ENCODE data around the gene SENP1.

SENP1 gene

DNA sequence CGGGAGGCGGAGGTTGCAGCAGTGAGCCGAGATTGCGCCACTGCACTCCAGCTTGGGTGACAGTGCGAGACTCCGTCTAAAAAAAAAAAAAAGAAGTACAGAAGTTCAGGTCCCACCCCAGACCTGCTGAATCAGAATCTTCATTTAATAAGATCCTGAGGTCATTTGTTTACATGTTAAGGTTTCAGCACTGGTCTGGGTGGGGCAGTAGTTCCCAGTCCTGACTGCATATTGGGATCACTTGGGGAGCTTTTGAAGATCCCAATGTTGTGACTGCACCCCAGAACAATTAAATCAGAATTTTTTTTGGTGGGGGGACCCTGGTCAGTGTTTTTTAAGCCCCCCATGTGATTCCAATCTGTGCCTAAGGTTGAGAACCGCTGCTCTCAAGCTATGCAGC, 89.9 kb downstream of the SENP1 start:
- DNase-seq, result no peak

GRCh38 chr12:48015129-48015528, 90.8 kb downstream of the SENP1 start:
- no peak for DNase-seq

GRCh38 chr12:48013287-48013686, 92.6 kb downstream of the SENP1 start:
- no peak for DNase-seq

- DNase-seq, result no peak
Measured at GRCh38 chr12:48012070-48012469, 93.8 kb downstream of the SENP1 start.

GRCh38 chr12:48010366-48010970, 95.4 kb downstream of the SENP1 start:
- DNase-seq, result no peak

- no peak for DNase-seq
Measured at GRCh38 chr12:48009471-48009870, 96.4 kb downstream of the SENP1 start.

DNA sequence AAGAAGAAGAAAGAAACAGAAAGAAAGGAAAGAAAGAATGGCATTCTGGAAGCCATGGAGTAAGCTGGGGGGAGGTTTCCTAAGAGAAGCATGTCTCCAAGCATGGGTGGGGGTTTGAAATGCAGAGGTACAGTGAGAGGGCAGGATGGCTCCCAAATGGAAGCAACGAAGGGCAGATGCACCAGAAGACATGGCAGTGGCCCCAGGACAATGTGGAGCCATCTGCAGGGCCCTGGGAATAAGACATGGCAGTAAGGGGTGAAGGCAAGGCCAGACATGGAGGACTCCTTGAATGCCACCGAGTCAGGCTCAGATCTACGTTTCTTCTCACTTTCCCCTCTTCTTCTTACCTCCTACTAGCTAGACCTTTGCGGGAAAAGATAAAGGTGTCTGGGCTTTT, 96.9 kb downstream of the SENP1 start:
- no peak for DNase-seq

- no peak for DNase-seq
Measured at GRCh38 chr12:48008349-48008748, 97.5 kb downstream of the SENP1 start.

GRCh38 chr12:48007206-48007605, 98.7 kb downstream of the SENP1 start:
- DNase-seq, result no peak

DNA sequence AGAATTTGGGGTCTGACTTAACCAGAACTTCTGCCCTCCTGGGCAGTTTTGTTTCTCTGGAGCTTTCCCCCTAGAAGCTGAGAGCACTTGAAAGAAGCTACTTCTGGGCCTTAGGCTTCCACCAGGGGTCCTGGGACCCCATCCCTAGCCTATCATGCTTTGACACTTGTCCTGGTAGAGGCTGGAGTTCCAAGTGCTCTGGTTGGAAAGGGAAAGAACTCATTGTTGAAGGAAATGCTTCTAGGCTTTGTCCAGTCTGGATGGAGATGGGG, 100.2 kb downstream of the SENP1 start:
- DNase-seq, result no peak

- no peak for DNase-seq
Measured at GRCh38 chr12:48005001-48005749, 100.7 kb downstream of the SENP1 start.

DNA sequence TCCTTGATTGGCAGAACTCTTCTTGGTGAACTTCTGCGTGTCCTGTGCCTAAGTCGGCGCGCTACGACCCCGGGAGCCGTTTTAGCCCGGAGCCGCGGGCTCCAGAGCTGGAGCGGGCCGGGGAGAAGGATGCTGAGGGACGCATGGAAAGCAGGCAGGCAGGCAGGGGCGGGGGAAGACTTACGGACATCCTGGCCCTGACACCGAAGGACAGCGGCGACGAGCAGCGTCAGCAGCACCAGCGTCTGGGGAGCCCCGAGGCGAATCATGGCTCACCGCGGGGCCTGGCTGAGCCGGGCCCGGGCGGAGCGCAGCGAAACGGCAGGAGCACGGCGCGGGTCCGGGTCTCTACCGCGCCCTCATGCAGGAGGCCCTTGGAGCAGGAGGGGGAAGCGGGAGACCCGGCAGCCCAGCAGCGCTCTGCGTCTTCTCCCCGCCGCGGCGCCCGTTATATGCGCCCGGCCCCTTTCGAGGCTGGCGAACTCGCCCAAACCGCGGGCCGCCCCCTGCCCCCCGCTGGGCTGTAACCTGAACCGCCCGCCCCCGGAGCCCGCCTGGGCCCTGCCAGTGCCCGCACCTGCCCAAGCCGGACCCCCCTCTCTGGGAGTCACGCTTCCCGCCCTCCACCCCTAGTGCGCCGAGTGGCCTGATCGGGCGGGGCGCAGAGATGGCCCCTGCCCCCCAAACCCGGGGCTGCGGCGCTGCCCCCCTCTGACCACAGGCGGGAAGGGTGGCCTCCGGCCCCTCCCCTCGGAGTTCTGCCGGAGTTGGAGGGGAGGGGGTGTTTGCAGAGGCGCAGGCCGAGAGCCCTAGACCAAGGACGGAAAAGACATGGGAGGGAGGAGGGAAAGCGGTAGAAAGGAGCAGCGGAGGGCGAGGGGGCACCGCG, 101.6 kb downstream of the SENP1 start, which contains the start of gene COL2A1:
Gene COL2A1 (minus strand): TSS at position 424 of the 889 bp plus-strand sequence. CDS start 155 bp downstream, at position 269.
- DNase-seq, result no peak

DNA sequence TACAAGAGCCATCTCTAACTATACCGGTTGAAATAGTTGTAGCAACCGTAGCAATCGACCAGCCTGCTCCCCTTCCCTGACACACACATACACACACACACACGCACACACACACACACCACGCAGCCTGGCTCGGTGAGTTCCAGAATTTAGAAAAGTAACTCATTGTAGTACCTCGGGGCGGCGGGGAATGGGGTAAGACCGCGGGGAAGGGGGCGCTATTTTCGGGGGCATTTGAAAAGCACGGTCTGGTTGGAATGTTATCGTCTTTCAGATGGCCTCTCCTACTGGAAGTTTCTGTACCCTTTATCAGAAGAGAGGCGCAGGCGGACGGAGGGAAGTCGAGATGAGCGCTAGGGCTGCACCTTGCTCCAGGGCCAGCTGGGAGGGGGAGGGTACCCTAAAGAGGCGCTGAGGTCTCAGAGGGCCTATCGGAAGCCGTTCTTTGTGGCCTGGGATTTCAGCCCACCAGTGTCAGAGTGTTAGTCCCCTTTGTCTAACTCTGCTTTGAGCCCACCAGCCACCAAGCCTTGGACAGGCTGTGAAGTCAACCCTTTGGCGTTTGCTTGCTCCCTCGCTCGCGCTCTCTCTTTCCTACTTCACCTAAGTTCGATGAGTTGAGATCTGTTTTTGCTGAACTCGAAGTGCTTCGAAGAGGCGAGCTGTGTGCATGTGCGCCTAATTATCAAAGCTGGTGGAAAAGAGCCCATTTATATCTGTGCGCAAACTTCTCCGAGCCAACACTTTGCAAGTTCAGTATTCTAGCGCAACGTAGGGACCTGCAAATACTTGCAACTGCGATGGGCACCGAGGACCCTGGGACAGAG, 102.4 kb downstream of the SENP1 start:
- no peak for DNase-seq

- no peak for DNase-seq
Measured at GRCh38 chr12:48002773-48003218, 103.1 kb downstream of the SENP1 start.

GRCh38 chr12:48002414-48002730, 103.5 kb downstream of the SENP1 start:
- DNase-seq, result no peak

DNA sequence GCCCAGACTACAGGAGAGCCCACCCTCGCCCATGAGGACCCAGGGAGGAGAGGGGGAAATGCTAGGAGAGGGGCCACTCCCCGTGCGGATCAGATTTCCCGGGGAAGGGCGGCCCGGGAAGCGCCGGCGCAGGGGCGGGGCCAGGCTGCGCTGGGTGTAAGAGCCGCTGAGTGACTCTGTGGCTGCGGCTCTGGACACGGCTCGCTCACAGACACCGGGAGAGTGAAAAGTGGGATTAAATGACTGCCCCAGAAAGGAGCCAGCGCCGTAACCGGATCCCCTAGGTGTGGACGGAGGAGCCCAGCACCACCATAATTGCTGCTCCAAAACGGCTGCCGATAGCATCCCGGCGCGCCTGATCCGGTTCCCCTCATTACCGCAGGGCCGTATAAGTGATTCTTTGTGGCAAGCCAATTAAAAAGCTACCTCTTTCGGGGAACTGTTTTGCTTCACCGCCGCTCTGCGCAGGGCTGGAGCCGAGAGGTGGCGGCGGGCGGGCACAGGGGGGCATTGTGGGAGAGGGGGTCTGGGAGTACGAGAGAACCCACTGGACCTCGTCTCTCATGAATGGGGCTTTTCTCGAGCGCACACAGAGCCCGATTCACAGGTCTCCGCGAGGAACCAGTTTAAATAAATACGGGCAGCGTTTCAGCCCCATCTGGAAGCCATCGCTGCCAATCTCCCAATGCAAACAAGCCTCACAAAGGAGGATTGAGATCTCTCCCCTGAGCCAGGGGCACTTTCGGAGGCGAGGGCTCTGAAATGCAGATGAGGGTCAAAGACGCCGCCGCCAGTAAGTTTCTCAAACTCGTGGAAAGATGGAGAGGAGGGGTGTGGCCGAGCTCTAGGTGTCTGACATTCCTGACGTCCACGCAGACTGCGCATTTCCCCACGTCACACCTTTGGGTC, 104.1 kb downstream of the SENP1 start:
- no peak for DNase-seq

GRCh38 chr12:48000878-48001504, 104.9 kb downstream of the SENP1 start:
- DNase-seq, result no peak

GRCh38 chr12:47999816-48000215, 106.1 kb downstream of the SENP1 start:
- DNase-seq, result no peak

DNA sequence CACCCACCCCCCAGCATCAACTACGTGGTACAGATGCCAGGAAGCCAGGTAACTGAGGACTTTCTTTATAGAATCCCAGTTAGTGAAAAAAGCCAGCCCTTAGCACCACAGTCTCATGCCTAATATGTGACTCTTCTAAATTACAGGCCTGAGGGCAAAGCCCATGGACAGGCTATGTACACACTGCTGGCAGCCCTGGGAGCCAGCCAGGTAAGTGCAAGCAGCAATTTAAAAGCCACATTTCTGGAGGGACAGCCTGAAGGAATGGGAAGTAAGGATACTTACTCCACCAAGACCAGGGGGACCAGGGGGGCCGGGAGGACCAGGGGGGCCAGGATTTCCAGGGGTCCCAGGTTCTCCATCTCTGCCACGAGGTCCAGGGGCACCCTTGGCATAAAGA, 108.6 kb downstream of the SENP1 start:
- no peak for DNase-seq

DNA sequence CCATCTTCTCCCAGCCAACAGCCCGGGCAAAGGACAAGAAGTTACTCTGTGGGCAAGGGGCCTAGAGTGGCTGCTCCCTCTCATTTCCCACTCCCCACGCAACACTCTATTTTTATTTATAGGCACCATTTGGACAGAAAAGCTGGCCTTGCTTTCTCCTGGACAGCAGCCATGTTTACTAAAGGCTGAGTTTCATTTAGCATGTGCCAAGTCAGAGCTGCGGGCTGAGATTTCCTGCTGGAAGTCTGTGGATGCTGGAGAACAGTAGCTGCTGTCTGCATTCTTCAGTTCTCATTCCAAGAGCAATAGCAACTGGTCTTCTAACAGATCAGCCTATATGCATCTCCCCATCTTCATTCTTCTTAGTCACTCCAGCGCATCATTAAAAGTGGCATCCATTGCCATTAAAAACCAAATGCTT, 109.9 kb downstream of the SENP1 start:
- no peak for DNase-seq

GRCh38 chr12:47993491-47993890, 112.4 kb downstream of the SENP1 start:
- DNase-seq, result no peak
